HepG2 (cell line): ENCODE measurements around the gene TBC1D16. TPM values are rescaled to one million over a fixed set of nuclear protein-coding genes. Genes with fewer than 3 reads are reported as not detected.

ENCODE experiments used
- DPF2 ChIP-seq: sonication (generic); formaldehyde crosslinking; IDR thresholded peaks from 2 replicates; pipeline ENCODE4 v1.4.0; 2020; ENCODE audit warnings: mild to moderate bottlenecking, low read depth, missing genetic modification reagents, borderline replicate concordance
- EZH2 ChIP-seq: conservative IDR thresholded peaks from 2 replicates; pipeline ENCODE4 v1.6.1; 2012; ENCODE audit warnings: mild to moderate bottlenecking, low read depth, low read length, moderate library complexity
- HMG20A ChIP-seq: IDR thresholded peaks from 2 replicates; pipeline ENCODE4 v1.6.1; 2016; ENCODE audit warnings: borderline replicate concordance
- NR2C2 ChIP-seq: sonication (generic); formaldehyde crosslinking; IDR thresholded peaks from 2 replicates; pipeline ENCODE4 v1.4.0; 2020; ENCODE audit warnings: missing genetic modification reagents, mild to moderate bottlenecking, moderate library complexity, borderline replicate concordance
- PAF1 ChIP-seq: IDR thresholded peaks from 2 replicates; pipeline ENCODE4 v1.6.1; 2016; ENCODE audit warnings: missing genetic modification reagents, missing compliant biosample characterization
- RORA ChIP-seq: sonication (generic); formaldehyde crosslinking; IDR thresholded peaks from 2 replicates; pipeline ENCODE4 v1.5.0; 2020; ENCODE audit warnings: mild to moderate bottlenecking, missing genetic modification reagents, moderate library complexity
- ZNF430 ChIP-seq: sonication (generic); formaldehyde crosslinking; IDR thresholded peaks from 2 replicates; pipeline ENCODE4 v1.9.0; 2021; ENCODE audit warnings: mild to moderate bottlenecking, missing genetic modification reagents
- ZNF629 ChIP-seq: sonication (generic); formaldehyde crosslinking; conservative IDR thresholded peaks from 2 replicates; pipeline ENCODE4 v1.5.0; 2020; ENCODE audit warnings: missing genetic modification reagents
- ZNF652 ChIP-seq: IDR thresholded peaks from 2 replicates; pipeline ENCODE4 v1.6.1; 2016; ENCODE audit warnings: low read depth, borderline replicate concordance
- ZSCAN9 ChIP-seq: IDR thresholded peaks from 2 replicates; pipeline ENCODE4 v1.6.1; 2016; ENCODE audit warnings: borderline replicate concordance
- polyA plus RNA-seq, 8 experiments: library from polyadenylated mRNA; depleted of rRNA in 3 of 8; stranded (reverse) in 7 of 8; unstranded in 1 of 8; fragments of >200 nt; fragmentation: Illumina TruSeq in 4 of 8; extraction: Trizol in 4 of 8; gene quantifications; 2 replicates each; pipeline versions ENCODE4 v1.2.1 to v1.2.3, GENCODE V29; 2011 to 2016; ENCODE audit warnings: low read depth in 4 of 8, missing spikeins in 1 of 8, mixed read lengths in 1 of 8; ENCODE audit not compliant: insufficient read depth in 1 of 8
- total RNA-seq, 5 experiments: library from RNA; depleted of rRNA; stranded (reverse); fragments of >200 nt; fragmentation: Illumina TruSeq; extraction: Trizol; gene quantifications; 2 replicates each; pipeline ENCODE4 v1.2.3, GENCODE V29; 2016; ENCODE audit warnings: low read depth in 1 of 5
- TF ChIP-seq, protein P1 (sequence below): sonication (generic); formaldehyde crosslinking; IDR thresholded peaks from 2 replicates; pipeline ENCODE4 v1.5.1; 2020; ENCODE audit warnings: missing genetic modification reagents, mild to moderate bottlenecking, borderline replicate concordance
- TF ChIP-seq, protein P2 (sequence below), 2 experiments: fragments of 450-650 bp in 1 of 2; sonication (generic) in 1 of 2; formaldehyde crosslinking in 1 of 2; IDR thresholded peaks; 2 replicates each; pipeline versions ENCODE4 v1.6.1 to v1.8.0; 2016 to 2022; ENCODE audit warnings: antibody characterized with exemption in 1 of 2, mild to moderate bottlenecking in 1 of 2, missing genetic modification reagents in 1 of 2
- TF ChIP-seq, protein P3 (sequence below): sonication (generic); formaldehyde crosslinking; IDR thresholded peaks from 2 replicates; pipeline ENCODE4 v1.5.0; 2020; ENCODE audit warnings: mild to moderate bottlenecking, missing genetic modification reagents, borderline replicate concordance
- TF ChIP-seq, protein P4 (sequence below): sonication (generic); formaldehyde crosslinking; IDR thresholded peaks from 2 replicates; pipeline ENCODE4 v1.8.1; 2023; ENCODE audit warnings: missing genetic modification reagents, mild to moderate bottlenecking, borderline replicate concordance
- TF ChIP-seq, protein P5 (sequence below): conservative IDR thresholded peaks from 2 replicates; pipeline ENCODE4 v1.6.1; 2018; ENCODE audit warnings: missing genetic modification reagents

Gene TBC1D16
- total and polyA plus RNA-seq, 2 of the 13 experiments (the other 11 are each of a cell fraction or from before 2014, with no cell fraction given): 14.9 to 24.9 TPM

DNA sequence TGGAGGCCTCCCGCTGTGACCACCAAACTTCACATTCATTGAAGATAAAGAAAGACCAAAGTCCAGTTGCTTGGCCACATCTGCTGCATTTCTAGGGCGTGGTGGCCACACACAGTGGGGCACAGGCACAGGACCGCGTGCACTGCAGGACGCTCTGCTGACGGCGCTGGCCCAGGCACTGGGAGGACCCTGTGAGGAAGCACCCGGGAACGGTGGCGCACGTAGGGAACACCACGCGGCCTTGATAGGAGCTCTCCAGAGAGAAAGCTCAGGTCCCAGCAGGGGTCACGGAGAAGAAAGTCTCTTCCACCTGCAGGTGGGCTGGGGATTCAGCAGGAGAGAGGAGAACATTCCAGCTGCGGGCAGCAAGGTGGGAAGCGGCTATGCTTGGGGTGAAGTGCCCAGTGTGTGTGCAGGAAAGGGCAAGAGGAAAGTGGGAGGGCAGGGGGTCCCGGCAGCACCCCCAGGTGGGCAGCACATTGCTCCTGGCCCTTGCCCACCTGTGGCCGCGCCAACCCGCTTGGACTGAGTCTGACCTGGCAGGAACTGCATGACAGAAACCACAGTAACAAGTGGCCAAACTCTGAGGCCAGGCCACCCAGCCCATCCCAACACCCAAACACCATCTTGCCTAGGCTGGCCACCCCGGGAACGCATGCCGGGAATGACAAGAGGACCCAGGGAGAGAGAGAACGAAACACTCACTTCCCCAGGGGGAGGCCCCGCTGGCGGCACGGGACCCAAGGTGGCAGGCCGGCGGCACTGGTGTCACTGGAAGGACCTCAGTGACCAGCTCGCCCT is 32.8 kb downstream of the TBC1D16 start (continued):
- TF ChIP-seq, protein P1, sequence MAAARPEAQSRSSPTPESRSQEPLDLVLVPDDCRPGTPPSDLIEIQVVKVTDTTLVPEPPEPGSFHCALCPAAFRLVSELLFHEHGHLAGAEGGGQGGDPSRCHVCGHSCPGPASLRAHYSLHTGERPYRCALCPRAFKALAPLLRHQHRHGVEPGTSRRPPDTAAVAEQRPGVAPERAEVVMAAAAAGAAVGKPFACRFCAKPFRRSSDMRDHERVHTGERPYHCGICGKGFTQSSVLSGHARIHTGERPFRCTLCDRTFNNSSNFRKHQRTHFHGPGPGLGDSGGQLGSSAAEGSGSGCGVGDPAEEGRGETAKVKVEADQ (CRISPR knock-in tag): no peak
- TF ChIP-seq DPF2 (CRISPR knock-in tag) (no peak), PAF1 (CRISPR knock-in tag) (no peak), ZNF430 (CRISPR knock-in tag) (no peak), ZSCAN9 (no peak), RORA (CRISPR knock-in tag) (no peak), ZNF652 (CRISPR knock-in tag) (no peak), NR2C2 (CRISPR knock-in tag) (peak; percentile 24; the same call in 1 of the 2 replicates), ZNF629 (CRISPR knock-in tag) (no peak), HMG20A (no peak), EZH2 (no peak)
- TF ChIP-seq, protein P2, sequence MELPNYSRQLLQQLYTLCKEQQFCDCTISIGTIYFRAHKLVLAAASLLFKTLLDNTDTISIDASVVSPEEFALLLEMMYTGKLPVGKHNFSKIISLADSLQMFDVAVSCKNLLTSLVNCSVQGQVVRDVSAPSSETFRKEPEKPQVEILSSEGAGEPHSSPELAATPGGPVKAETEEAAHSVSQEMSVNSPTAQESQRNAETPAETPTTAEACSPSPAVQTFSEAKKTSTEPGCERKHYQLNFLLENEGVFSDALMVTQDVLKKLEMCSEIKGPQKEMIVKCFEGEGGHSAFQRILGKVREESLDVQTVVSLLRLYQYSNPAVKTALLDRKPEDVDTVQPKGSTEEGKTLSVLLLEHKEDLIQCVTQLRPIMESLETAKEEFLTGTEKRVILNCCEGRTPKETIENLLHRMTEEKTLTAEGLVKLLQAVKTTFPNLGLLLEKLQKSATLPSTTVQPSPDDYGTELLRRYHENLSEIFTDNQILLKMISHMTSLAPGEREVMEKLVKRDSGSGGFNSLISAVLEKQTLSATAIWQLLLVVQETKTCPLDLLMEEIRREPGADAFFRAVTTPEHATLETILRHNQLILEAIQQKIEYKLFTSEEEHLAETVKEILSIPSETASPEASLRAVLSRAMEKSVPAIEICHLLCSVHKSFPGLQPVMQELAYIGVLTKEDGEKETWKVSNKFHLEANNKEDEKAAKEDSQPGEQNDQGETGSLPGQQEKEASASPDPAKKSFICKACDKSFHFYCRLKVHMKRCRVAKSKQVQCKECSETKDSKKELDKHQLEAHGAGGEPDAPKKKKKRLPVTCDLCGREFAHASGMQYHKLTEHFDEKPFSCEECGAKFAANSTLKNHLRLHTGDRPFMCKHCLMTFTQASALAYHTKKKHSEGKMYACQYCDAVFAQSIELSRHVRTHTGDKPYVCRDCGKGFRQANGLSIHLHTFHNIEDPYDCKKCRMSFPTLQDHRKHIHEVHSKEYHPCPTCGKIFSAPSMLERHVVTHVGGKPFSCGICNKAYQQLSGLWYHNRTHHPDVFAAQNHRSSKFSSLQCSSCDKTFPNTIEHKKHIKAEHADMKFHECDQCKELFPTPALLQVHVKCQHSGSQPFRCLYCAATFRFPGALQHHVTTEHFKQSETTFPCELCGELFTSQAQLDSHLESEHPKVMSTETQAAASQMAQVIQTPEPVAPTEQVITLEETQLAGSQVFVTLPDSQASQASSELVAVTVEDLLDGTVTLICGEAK (IDR thresholded peaks at IDR 0.05): no peak
- TF ChIP-seq, protein P2 (CRISPR knock-in tag; IDR thresholded peaks at IDR 0.05): peak; percentile 13; the same call in 1 of the 2 replicates
- TF ChIP-seq, protein P3, sequence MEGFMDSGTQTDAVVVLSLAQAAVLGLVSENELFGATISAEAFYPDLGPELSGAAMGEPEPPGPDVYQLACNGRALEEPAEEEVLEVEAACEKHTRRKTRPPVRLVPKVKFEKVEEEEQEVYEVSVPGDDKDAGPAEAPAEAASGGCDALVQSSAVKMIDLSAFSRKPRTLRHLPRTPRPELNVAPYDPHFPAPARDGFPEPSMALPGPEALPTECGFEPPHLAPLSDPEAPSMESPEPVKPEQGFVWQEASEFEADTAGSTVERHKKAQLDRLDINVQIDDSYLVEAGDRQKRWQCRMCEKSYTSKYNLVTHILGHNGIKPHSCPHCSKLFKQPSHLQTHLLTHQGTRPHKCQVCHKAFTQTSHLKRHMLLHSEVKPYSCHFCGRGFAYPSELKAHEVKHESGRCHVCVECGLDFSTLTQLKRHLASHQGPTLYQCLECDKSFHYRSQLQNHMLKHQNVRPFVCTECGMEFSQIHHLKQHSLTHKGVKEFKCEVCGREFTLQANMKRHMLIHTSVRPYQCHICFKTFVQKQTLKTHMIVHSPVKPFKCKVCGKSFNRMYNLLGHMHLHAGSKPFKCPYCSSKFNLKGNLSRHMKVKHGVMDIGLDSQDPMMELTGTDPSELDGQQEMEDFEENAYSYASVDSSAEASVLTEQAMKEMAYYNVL (CRISPR knock-in tag): no peak
- TF ChIP-seq, protein P4, sequence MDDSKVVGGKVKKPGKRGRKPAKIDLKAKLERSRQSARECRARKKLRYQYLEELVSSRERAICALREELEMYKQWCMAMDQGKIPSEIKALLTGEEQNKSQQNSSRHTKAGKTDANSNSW (CRISPR knock-in tag): no peak
- TF ChIP-seq, protein P5, sequence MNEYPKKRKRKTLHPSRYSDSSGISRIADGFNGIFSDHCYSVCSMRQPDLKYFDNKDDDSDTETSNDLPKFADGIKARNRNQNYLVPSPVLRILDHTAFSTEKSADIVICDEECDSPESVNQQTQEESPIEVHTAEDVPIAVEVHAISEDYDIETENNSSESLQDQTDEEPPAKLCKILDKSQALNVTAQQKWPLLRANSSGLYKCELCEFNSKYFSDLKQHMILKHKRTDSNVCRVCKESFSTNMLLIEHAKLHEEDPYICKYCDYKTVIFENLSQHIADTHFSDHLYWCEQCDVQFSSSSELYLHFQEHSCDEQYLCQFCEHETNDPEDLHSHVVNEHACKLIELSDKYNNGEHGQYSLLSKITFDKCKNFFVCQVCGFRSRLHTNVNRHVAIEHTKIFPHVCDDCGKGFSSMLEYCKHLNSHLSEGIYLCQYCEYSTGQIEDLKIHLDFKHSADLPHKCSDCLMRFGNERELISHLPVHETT: no peak
